Upper lobe of left lung (tissue), 4 donors: ENCODE data around the gene KIF6.

Experiments
- EP300 ChIP-seq, 4 donors: sonication (generic); formaldehyde crosslinking; IDR thresholded peaks; one replicate each; pipeline ENCODE4 v1.5.1; 2017; ENCODE audit warnings: antibody characterized with exemption in 4 of 4, control low read depth in 2 of 4
- TF ChIP-seq, protein P1 (sequence below), 6 experiments: fragments of 450-650 bp in 4 of 6; fragments of 200-600 bp in 2 of 6; sonication (generic) in 2 of 6; IDR thresholded peaks; one replicate each; pipeline ENCODE4 v1.5.1; 2016 to 2019; ENCODE audit warnings: antibody characterized with exemption in 6 of 6

DNA sequence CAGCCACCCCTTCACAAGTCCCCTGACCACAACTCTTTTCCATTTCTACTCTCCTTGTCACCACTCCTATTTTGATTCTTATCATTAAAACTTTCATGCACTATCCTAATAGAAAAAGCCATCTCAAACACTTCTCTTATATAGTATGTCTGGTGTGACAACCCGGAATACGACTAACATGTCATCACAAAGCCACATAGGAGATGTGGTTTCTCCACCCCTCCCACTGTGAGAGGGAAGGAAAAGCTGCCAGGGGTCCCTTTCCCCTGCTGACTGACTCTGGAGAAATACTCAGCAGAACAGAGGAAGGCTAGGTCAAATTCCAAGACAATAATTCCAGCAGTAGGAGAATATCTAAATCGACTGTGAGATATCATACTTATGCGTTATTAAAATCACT, 209.7 kb downstream of the KIF6 start:
- TF ChIP-seq EP300 (IDR thresholded peaks at IDR 0.05) = no peak
- TF ChIP-seq, protein P1, sequence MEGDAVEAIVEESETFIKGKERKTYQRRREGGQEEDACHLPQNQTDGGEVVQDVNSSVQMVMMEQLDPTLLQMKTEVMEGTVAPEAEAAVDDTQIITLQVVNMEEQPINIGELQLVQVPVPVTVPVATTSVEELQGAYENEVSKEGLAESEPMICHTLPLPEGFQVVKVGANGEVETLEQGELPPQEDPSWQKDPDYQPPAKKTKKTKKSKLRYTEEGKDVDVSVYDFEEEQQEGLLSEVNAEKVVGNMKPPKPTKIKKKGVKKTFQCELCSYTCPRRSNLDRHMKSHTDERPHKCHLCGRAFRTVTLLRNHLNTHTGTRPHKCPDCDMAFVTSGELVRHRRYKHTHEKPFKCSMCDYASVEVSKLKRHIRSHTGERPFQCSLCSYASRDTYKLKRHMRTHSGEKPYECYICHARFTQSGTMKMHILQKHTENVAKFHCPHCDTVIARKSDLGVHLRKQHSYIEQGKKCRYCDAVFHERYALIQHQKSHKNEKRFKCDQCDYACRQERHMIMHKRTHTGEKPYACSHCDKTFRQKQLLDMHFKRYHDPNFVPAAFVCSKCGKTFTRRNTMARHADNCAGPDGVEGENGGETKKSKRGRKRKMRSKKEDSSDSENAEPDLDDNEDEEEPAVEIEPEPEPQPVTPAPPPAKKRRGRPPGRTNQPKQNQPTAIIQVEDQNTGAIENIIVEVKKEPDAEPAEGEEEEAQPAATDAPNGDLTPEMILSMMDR (IDR thresholded peaks at IDR 0.05) = no peak
